Testis (tissue), 2 donors: ENCODE data around the gene CDH13.

Source experiments
- CTCF ChIP-seq, 3 experiments: fragments of 450-650 bp in 2 of 3; fragments of 200-600 bp in 1 of 3; sonication (generic) in 1 of 3; IDR thresholded peaks; one replicate each; pipeline ENCODE4 v1.5.1; 2016 to 2019; ENCODE audit warnings: antibody characterized with exemption in 3 of 3, mild to moderate bottlenecking in 2 of 3, moderate library complexity in 1 of 3
- POLR2A ChIP-seq: fragments of 450-650 bp; IDR thresholded peaks from one replicate; pipeline ENCODE4 v1.6.1; 2017; ENCODE audit warnings: antibody characterized with exemption, mild to moderate bottlenecking, moderate library complexity

- TF ChIP-seq POLR2A (no peak), CTCF (IDR thresholded peaks at IDR 0.05) (no peak)
Observed at GRCh38 chr16:82643136-82643535, 16.4 kb downstream of the CDH13 start.
